Caco-2 (cell line): ENCODE data around the gene FBXL7. TPM values are rescaled to one million over a fixed set of nuclear protein-coding genes. Genes with fewer than 3 reads are reported as not detected.

ENCODE experiments used
- BruUV-seq: library from RNA; stranded (reverse); fragments of 400-500 nt; replicated peaks from 2 replicates; lab custom pipeline; 2021; lab: Mats Ljungman, UMichigan
- CTCF ChIA-PET: fragments of 300-600 bp; sonication (Branson Sonifier 250); formaldehyde crosslinking; loops from one replicate; lab custom pipeline; 2022; ENCODE audit warnings: antibody characterized with exemption; lab: Charles Lee
- POLR2A ChIA-PET: fragments of 300-600 bp; sonication (Branson Sonifier 250); formaldehyde crosslinking; loops from one replicate; lab custom pipeline; 2022; ENCODE audit warnings: antibody characterized with exemption; lab: Charles Lee
- DNase-seq, 2 experiments: peaks; one replicate each; pipeline versions ENCODE4 v3.0.0 to v3.0.0-alpha.2; 2020 to 2022
- H3K27me3 ChIP-seq: replicated peaks from 2 replicates; pipeline ENCODE4 v1.6.0; 2011; ENCODE audit warnings: low read length; ENCODE audit not compliant: control insufficient read depth, insufficient read depth
- H3K36me3 ChIP-seq: 2 replicates; pipeline ENCODE4 v1.5.1; 2011; ENCODE audit warnings: low read length; ENCODE audit not compliant: control insufficient read depth, insufficient read depth
- H3K4me1 ChIP-seq: fragments of 250-450 bp; sonication (Bioruptor Pico); 2 replicates; pipeline ENCODE4 v1.5.1; 2020; ENCODE audit warnings: mild to moderate bottlenecking
- H3K4me3 ChIP-seq: 2 replicates; pipeline ENCODE4 v1.5.1; 2011; ENCODE audit warnings: low read depth, mild to moderate bottlenecking, control low read depth, low read length
- H3K9me3 ChIP-seq: fragments of 250-450 bp; sonication (Bioruptor Pico); 2 replicates; pipeline ENCODE4 v1.5.1; 2020; ENCODE audit warnings: mild to moderate bottlenecking, moderate library complexity
- H3K27ac Mint-ChIP-seq: one replicate; pipeline ENCODE4 v1.8.0; 2022; ENCODE audit warnings: mixed read lengths; ENCODE audit not compliant: unreplicated experiment
- H3K27me3 Mint-ChIP-seq: one replicate; pipeline ENCODE4 v1.8.0; 2022; ENCODE audit warnings: mixed read lengths; ENCODE audit not compliant: insufficient read depth, unreplicated experiment
- H3K36me3 Mint-ChIP-seq: one replicate; pipeline ENCODE4 v1.8.0; 2022; ENCODE audit warnings: mild to moderate bottlenecking, mixed read lengths; ENCODE audit not compliant: insufficient read depth, unreplicated experiment
- H3K4me1 Mint-ChIP-seq: one replicate; pipeline ENCODE4 v1.8.0; 2022; ENCODE audit warnings: low read depth, mixed read lengths; ENCODE audit not compliant: unreplicated experiment
- H3K4me3 Mint-ChIP-seq: one replicate; pipeline ENCODE4 v1.8.0; 2022; ENCODE audit warnings: mild to moderate bottlenecking, moderate library complexity, mixed read lengths; ENCODE audit not compliant: unreplicated experiment
- H3K9me3 Mint-ChIP-seq: one replicate; pipeline ENCODE4 v1.8.0; 2022; ENCODE audit warnings: mixed read lengths; ENCODE audit not compliant: unreplicated experiment
- intact Hi-C: fragments of 100-400 bp; cut with micrococcal nuclease; formaldehyde crosslinking; loops from one replicate; pipeline ENCODE4 v1.10.0; 2022; ENCODE audit not compliant: unreplicated experiment
- total RNA-seq: library from RNA; stranded (reverse); gene quantifications from 2 replicates; pipeline ENCODE4 v1.2.3, GENCODE V29; 2022
- TF ChIP-seq, protein P1 (sequence below), 2 experiments: fragments of 200-600 bp in 1 of 2; IDR thresholded peaks; 1 replicate in 1 of 2; 2 replicates in 1 of 2; pipeline versions ENCODE4 v1.5.1 to v1.8.0; 2011 to 2022; ENCODE audit warnings: antibody characterized with exemption in 1 of 2, control low read depth in 1 of 2, inconsistent platforms in 1 of 2, low read depth in 1 of 2, low read length in 1 of 2, mild to moderate bottlenecking in 1 of 2, moderate library complexity in 1 of 2; ENCODE audit not compliant: insufficient read depth in 1 of 2, severe bottlenecking in 1 of 2, unreplicated experiment in 1 of 2

The FBXL7 gene
- total RNA-seq, 1 experiment from 2014 or later = not detected

DNA sequence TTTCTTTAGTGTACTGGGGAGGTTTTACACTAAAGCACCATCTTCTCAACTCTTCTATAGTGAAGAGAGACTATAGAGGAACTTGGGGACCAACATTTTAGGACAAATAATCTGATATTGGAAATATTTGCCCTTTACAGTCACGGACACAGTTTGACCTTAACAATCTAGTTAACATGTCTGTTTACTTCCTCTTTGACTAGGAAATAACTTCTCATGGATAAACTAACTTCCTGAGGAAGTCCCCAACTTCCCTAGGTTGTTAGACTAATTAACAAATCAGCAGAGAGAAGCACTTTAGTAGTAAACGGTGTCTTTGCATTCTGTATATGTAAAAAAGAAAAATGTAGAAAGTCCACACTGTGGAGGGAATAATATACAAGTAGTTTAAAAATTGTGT is 127.7 kb downstream of the FBXL7 start:
- no TSS peak for BruUV-seq
- Histone ChIP-seq H3K36me3 (no peaks in the 10 kb centered on the region), H3K4me3 (no peak overlapping the region), H3K4me1 (no peaks in the 10 kb centered on the region), H3K9me3 (no peaks in the 10 kb centered on the region), H3K27me3 (no peaks in the 10 kb centered on the region)
- Mint-ChIP-seq H3K4me1 (no peaks in the 10 kb centered on the region), H3K9me3 (no peaks in the 10 kb centered on the region), H3K27me3 (peaks cover 3% of the 10 kb centered on the region), H3K4me3 (no peak overlapping the region), H3K36me3 (no peaks in the 10 kb centered on the region), H3K27ac (no peak overlapping the region)
- DNase-seq = no peak
- TF ChIP-seq, protein P1, sequence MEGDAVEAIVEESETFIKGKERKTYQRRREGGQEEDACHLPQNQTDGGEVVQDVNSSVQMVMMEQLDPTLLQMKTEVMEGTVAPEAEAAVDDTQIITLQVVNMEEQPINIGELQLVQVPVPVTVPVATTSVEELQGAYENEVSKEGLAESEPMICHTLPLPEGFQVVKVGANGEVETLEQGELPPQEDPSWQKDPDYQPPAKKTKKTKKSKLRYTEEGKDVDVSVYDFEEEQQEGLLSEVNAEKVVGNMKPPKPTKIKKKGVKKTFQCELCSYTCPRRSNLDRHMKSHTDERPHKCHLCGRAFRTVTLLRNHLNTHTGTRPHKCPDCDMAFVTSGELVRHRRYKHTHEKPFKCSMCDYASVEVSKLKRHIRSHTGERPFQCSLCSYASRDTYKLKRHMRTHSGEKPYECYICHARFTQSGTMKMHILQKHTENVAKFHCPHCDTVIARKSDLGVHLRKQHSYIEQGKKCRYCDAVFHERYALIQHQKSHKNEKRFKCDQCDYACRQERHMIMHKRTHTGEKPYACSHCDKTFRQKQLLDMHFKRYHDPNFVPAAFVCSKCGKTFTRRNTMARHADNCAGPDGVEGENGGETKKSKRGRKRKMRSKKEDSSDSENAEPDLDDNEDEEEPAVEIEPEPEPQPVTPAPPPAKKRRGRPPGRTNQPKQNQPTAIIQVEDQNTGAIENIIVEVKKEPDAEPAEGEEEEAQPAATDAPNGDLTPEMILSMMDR (IDR thresholded peaks at IDR 0.05; ENCODE audit: insufficient read depth in 1 of 2, low read depth in 1 of 2, low read length in 1 of 2, severe bottlenecking in 1 of 2, unreplicated experiment in 1 of 2) = no peak
- ChIA-PET POLR2A (no interaction called here), CTCF (no interaction called here)
- intact Hi-C loops = no loop called here

DNA sequence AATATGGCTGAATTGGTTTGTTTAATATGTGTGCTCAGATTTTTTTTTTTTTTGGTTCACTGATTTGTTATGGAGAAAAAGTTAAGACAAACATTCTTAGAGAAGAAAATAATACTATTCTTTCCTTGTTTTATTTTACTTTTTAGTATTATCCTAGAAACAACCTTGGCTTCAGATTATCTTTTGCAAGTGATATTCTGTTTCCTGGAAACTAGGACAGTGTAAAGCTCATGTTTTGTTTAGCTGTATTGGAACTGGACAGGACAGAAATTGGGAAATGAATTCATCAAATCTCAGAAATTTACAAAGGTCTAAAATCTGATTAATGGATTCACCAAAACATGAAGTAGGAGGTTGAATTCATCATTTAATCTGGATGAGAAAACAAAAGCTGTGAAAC is 130.5 kb downstream of the FBXL7 start:
- H3K36me3 Mint-ChIP-seq = no peaks in the 10 kb centered on the region
- no peak overlapping the region for H3K27ac Mint-ChIP-seq
- peaks cover 4% of the 10 kb centered on the region for H3K27me3 Mint-ChIP-seq
- no TSS peak for BruUV-seq
- H3K9me3 Mint-ChIP-seq = no peaks in the 10 kb centered on the region
- TF ChIP-seq, protein P1 (IDR thresholded peaks at IDR 0.05; ENCODE audit: insufficient read depth in 1 of 2, low read depth in 1 of 2, low read length in 1 of 2, severe bottlenecking in 1 of 2, unreplicated experiment in 1 of 2) = no peak
- Histone ChIP-seq H3K27me3 (no peaks in the 10 kb centered on the region), H3K9me3 (no peaks in the 10 kb centered on the region), H3K4me1 (no peaks in the 10 kb centered on the region), H3K4me3 (no peak overlapping the region), H3K36me3 (no peaks in the 10 kb centered on the region)
- intact Hi-C loops = no loop called here
- no peaks in the 10 kb centered on the region for H3K4me1 Mint-ChIP-seq
- ChIA-PET POLR2A (no interaction called here), CTCF (no interaction called here)
- no peak overlapping the region for H3K4me3 Mint-ChIP-seq
- no peak for DNase-seq

DNA sequence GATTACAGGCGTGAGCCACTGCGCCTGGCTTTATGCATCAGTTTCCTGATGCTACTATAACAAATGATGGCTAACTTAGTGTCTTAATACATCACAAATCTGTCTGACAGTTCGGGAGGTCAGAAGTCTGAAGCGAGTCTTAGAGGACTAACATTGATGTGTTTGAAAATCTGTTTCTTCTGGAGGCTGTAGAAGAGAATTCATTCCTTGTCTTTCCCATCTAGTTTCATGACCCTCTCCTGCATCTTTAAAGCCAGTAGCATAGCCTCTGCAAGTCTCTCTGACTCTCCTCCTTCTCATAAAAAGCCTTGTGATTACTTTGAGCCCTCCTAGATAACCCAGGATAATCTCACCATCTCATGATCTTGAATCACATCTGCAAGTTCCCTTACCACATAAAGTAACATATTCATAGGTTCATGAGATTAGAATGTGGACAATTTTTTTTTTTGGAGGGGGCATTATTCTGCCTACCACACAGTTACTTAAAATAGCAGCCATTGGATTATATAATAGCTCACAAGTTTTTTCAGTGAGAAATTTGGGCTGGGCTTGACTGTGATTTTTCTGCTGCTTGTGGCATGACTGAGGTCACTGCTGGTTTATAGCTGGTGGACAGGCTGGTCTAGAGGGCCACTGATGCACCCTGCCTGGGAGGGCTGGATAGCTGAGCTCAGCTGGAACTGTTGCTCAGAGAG is 134.8 kb downstream of the FBXL7 start:
- TF ChIP-seq, protein P1 (IDR thresholded peaks at IDR 0.05; ENCODE audit: insufficient read depth in 1 of 2, low read depth in 1 of 2, low read length in 1 of 2, severe bottlenecking in 1 of 2, unreplicated experiment in 1 of 2) = no peak

More for the DNA sequence above, 134.8 kb downstream of the FBXL7 start:
- H3K4me3 Mint-ChIP-seq = no peak overlapping the region
- no peaks in the 10 kb centered on the region for H3K9me3 Mint-ChIP-seq
- CTCF ChIA-PET = no interaction called here
- DNase-seq = no peak
- Histone ChIP-seq H3K4me1 (no peaks in the 10 kb centered on the region), H3K4me3 (no peak overlapping the region), H3K36me3 (no peaks in the 10 kb centered on the region), H3K27me3 (no peaks in the 10 kb centered on the region), H3K9me3 (no peaks in the 10 kb centered on the region)
- intact Hi-C loops = no loop called here
- no peaks in the 10 kb centered on the region for H3K36me3 Mint-ChIP-seq
- no peaks in the 10 kb centered on the region for H3K4me1 Mint-ChIP-seq
- H3K27me3 Mint-ChIP-seq = peaks cover 4% of the 10 kb centered on the region
- BruUV-seq = no TSS peak
- POLR2A ChIA-PET = no interaction called here
- no peak overlapping the region for H3K27ac Mint-ChIP-seq
